SK-N-SH treated with all-trans-retinoic acid at 6 μM for 48 hours (cell line): ENCODE measurements around the gene TFG.
A peak's percentile ranks its signal among the peaks of the same experiment; 100 is the strongest.

Experiments used
- ATAC-seq: fragments of 200-7000 bp; cut with Tn5 transposase; 3 replicates; pipeline ENCODE4 v1.9.1; 2020; ENCODE audit warnings: mild to moderate bottlenecking, moderate library complexity
- ARNTL ChIP-seq: fragments of 450-650 bp; formaldehyde crosslinking; IDR thresholded peaks from 2 replicates; pipeline ENCODE4 v1.5.0; 2020; ENCODE audit warnings: low read depth, mild to moderate bottlenecking, moderate library complexity, borderline replicate concordance
- CSDC2 ChIP-seq: fragments of 250-450 bp; sonication (Bioruptor Pico); IDR thresholded peaks from 2 replicates; pipeline ENCODE4 v1.5.0; 2020; ENCODE audit warnings: mild to moderate bottlenecking, moderate library complexity
- ESRRG ChIP-seq: fragments of 250-450 bp; sonication (Bioruptor Pico); IDR thresholded peaks from 2 replicates; pipeline ENCODE4 v1.6.1; 2021; ENCODE audit warnings: mild to moderate bottlenecking
- GLIS3 ChIP-seq: fragments of 250-450 bp; sonication (Bioruptor Pico); IDR thresholded peaks from 2 replicates; pipeline ENCODE4 v1.5.0; 2020; ENCODE audit warnings: mild to moderate bottlenecking, moderate library complexity
- ISL1 ChIP-seq: fragments of 250-450 bp; sonication (Bioruptor Pico); IDR thresholded peaks from 2 replicates; pipeline ENCODE4 v2.1.2; 2022; ENCODE audit warnings: mild to moderate bottlenecking, moderate library complexity
- OSR1 ChIP-seq: fragments of 250-450 bp; sonication (Bioruptor Pico); IDR thresholded peaks from 2 replicates; pipeline ENCODE4 v1.8.0; 2022; ENCODE audit warnings: moderate library complexity, mild to moderate bottlenecking, inconsistent platforms
- SNAI2 ChIP-seq: fragments of 250-450 bp; sonication (Bioruptor Pico); IDR thresholded peaks from 2 replicates; pipeline ENCODE4 v1.5.0; 2020; ENCODE audit warnings: mild to moderate bottlenecking, moderate library complexity
- TCF4 ChIP-seq: fragments of 250-450 bp; sonication (Bioruptor Pico); IDR thresholded peaks from 2 replicates; pipeline ENCODE4 v1.8.0; 2021; ENCODE audit warnings: mild to moderate bottlenecking, moderate library complexity, borderline replicate concordance
- TOX ChIP-seq: fragments of 250-450 bp; sonication (Bioruptor Pico); IDR thresholded peaks from 2 replicates; pipeline ENCODE4 v1.8.0; 2021; ENCODE audit warnings: mild to moderate bottlenecking, moderate library complexity, borderline replicate concordance
- ZC3H10 ChIP-seq: fragments of 250-450 bp; sonication (Bioruptor Pico); IDR thresholded peaks from 2 replicates; pipeline ENCODE4 v1.5.1; 2021; ENCODE audit warnings: mild to moderate bottlenecking, moderate library complexity
- ZNF565 ChIP-seq: fragments of 450-650 bp; formaldehyde crosslinking; conservative IDR thresholded peaks from 2 replicates; pipeline ENCODE4 v1.5.0; 2020; ENCODE audit warnings: low read depth, mild to moderate bottlenecking, moderate library complexity
- ZNF70 ChIP-seq: fragments of 450-650 bp; formaldehyde crosslinking; IDR thresholded peaks from 2 replicates; pipeline ENCODE4 v1.5.0; 2020; ENCODE audit warnings: mild to moderate bottlenecking, moderate library complexity
- ZNF8 ChIP-seq: fragments of 450-650 bp; formaldehyde crosslinking; IDR thresholded peaks from 2 replicates; pipeline ENCODE4 v1.5.0; 2020; ENCODE audit warnings: mild to moderate bottlenecking, moderate library complexity
- TF ChIP-seq, protein P1 (sequence below): fragments of 250-450 bp; sonication (Bioruptor Pico); IDR thresholded peaks from 2 replicates; pipeline ENCODE4 v1.5.1; 2021; ENCODE audit warnings: mild to moderate bottlenecking, moderate library complexity
- TF ChIP-seq, protein P2 (sequence below): fragments of 250-450 bp; sonication (Bioruptor Pico); IDR thresholded peaks from 2 replicates; pipeline ENCODE4 v1.8.0; 2020; ENCODE audit warnings: mild to moderate bottlenecking, moderate library complexity, borderline replicate concordance
- TF ChIP-seq, protein P3 (sequence below): fragments of 250-450 bp; sonication (Bioruptor Pico); IDR thresholded peaks from 2 replicates; pipeline ENCODE4 v1.5.0; 2020; ENCODE audit warnings: mild to moderate bottlenecking, moderate library complexity
- TF ChIP-seq, protein P4 (sequence below): fragments of 250-450 bp; sonication (Bioruptor Pico); IDR thresholded peaks from 2 replicates; pipeline ENCODE4 v1.8.0; 2021; ENCODE audit warnings: low read depth, mild to moderate bottlenecking, moderate library complexity, borderline replicate concordance
- TF ChIP-seq, protein P5 (sequence below): fragments of 250-450 bp; sonication (Bioruptor Pico); IDR thresholded peaks from 2 replicates; pipeline ENCODE4 v1.5.1; 2020; ENCODE audit warnings: low read depth, mild to moderate bottlenecking, moderate library complexity

TFG gene

DNA sequence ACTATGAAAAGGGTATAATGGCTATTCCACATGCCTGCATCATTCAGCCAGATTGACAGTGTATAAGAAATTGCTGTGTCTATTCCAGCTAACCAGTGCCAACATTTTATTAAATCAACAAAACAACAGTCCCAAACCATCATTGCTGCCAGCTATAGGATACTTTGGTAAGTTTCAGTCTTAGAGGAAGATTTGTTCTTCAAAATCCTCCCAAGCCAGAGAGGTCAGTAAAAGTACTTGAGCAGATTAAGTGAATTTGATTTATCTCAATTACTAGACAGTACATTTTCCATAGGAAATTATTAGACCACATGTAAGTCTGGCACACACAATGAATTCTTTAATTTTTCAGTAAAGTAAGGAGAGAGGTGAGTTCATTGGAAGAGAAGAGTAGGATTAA lies 50.7 kb downstream of the TFG start:
- peak; percentile 34 for ATAC-seq

DNA sequence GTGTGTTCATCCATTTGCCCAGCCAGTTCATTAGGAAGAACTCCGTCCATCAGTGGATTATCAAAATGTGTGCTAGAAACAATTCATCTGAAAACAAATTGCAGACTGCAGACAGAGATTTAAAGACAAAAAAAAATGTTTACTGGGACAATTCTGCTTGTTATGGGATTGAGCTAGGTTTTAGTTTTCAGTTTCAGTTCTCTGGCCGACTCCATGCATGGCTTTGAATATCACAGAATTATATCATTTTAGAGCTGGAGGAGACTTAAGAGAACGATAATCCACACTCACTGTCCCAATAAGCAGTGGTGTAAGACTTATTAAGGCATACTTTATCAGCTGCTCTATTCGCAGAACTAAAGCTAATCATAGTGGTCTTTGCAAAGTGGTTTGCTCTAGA lies 51.1 kb downstream of the TFG start:
- ATAC-seq = no peak; the same call in 2 of the 3 replicates
- TF ChIP-seq, protein P1, sequence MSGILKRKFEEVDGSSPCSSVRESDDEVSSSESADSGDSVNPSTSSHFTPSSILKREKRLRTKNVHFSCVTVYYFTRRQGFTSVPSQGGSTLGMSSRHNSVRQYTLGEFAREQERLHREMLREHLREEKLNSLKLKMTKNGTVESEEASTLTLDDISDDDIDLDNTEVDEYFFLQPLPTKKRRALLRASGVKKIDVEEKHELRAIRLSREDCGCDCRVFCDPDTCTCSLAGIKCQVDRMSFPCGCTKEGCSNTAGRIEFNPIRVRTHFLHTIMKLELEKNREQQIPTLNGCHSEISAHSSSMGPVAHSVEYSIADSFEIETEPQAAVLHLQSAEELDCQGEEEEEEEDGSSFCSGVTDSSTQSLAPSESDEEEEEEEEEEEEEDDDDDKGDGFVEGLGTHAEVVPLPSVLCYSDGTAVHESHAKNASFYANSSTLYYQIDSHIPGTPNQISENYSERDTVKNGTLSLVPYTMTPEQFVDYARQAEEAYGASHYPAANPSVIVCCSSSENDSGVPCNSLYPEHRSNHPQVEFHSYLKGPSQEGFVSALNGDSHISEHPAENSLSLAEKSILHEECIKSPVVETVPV (CRISPR knock-in tag) = no peak
- TF ChIP-seq TCF4 (CRISPR knock-in tag) (no peak), ZNF8 (CRISPR knock-in tag) (no peak), ESRRG (CRISPR knock-in tag) (no peak), ISL1 (no peak), ZC3H10 (CRISPR knock-in tag) (no peak), SNAI2 (CRISPR knock-in tag) (no peak), OSR1 (no peak), TOX (CRISPR knock-in tag) (no peak), ZNF70 (CRISPR knock-in tag) (no peak), ARNTL (CRISPR knock-in tag) (no peak)
- TF ChIP-seq, protein P2, sequence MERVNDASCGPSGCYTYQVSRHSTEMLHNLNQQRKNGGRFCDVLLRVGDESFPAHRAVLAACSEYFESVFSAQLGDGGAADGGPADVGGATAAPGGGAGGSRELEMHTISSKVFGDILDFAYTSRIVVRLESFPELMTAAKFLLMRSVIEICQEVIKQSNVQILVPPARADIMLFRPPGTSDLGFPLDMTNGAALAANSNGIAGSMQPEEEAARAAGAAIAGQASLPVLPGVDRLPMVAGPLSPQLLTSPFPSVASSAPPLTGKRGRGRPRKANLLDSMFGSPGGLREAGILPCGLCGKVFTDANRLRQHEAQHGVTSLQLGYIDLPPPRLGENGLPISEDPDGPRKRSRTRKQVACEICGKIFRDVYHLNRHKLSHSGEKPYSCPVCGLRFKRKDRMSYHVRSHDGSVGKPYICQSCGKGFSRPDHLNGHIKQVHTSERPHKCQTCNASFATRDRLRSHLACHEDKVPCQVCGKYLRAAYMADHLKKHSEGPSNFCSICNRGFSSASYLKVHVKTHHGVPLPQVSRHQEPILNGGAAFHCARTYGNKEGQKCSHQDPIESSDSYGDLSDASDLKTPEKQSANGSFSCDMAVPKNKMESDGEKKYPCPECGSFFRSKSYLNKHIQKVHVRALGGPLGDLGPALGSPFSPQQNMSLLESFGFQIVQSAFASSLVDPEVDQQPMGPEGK (CRISPR knock-in tag) = no peak
- TF ChIP-seq, protein P3, sequence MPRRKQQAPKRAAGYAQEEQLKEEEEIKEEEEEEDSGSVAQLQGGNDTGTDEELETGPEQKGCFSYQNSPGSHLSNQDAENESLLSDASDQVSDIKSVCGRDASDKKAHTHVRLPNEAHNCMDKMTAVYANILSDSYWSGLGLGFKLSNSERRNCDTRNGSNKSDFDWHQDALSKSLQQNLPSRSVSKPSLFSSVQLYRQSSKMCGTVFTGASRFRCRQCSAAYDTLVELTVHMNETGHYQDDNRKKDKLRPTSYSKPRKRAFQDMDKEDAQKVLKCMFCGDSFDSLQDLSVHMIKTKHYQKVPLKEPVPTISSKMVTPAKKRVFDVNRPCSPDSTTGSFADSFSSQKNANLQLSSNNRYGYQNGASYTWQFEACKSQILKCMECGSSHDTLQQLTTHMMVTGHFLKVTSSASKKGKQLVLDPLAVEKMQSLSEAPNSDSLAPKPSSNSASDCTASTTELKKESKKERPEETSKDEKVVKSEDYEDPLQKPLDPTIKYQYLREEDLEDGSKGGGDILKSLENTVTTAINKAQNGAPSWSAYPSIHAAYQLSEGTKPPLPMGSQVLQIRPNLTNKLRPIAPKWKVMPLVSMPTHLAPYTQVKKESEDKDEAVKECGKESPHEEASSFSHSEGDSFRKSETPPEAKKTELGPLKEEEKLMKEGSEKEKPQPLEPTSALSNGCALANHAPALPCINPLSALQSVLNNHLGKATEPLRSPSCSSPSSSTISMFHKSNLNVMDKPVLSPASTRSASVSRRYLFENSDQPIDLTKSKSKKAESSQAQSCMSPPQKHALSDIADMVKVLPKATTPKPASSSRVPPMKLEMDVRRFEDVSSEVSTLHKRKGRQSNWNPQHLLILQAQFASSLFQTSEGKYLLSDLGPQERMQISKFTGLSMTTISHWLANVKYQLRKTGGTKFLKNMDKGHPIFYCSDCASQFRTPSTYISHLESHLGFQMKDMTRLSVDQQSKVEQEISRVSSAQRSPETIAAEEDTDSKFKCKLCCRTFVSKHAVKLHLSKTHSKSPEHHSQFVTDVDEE = no peak
- TF ChIP-seq, protein P4, sequence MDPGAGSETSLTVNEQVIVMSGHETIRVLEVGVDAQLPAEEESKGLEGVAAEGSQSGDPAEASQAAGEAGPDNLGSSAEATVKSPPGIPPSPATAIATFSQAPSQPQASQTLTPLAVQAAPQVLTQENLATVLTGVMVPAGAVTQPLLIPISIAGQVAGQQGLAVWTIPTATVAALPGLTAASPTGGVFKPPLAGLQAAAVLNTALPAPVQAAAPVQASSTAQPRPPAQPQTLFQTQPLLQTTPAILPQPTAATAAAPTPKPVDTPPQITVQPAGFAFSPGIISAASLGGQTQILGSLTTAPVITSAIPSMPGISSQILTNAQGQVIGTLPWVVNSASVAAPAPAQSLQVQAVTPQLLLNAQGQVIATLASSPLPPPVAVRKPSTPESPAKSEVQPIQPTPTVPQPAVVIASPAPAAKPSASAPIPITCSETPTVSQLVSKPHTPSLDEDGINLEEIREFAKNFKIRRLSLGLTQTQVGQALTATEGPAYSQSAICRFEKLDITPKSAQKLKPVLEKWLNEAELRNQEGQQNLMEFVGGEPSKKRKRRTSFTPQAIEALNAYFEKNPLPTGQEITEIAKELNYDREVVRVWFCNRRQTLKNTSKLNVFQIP = no peak

More for the DNA sequence above, 50.7 kb downstream of the TFG start:
- TF ChIP-seq ZNF565 (no peak), ZC3H10 (CRISPR knock-in tag) (no peak), ZNF70 (CRISPR knock-in tag) (no peak), ISL1 (no peak), GLIS3 (CRISPR knock-in tag) (no peak)
- TF ChIP-seq, protein P2 (CRISPR knock-in tag) = no peak
- TF ChIP-seq, protein P5, sequence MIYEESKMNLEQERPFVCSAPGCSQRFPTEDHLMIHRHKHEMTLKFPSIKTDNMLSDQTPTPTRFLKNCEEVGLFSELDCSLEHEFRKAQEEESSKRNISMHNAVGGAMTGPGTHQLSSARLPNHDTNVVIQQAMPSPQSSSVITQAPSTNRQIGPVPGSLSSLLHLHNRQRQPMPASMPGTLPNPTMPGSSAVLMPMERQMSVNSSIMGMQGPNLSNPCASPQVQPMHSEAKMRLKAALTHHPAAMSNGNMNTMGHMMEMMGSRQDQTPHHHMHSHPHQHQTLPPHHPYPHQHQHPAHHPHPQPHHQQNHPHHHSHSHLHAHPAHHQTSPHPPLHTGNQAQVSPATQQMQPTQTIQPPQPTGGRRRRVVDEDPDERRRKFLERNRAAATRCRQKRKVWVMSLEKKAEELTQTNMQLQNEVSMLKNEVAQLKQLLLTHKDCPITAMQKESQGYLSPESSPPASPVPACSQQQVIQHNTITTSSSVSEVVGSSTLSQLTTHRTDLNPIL (CRISPR knock-in tag) = no peak

DNA sequence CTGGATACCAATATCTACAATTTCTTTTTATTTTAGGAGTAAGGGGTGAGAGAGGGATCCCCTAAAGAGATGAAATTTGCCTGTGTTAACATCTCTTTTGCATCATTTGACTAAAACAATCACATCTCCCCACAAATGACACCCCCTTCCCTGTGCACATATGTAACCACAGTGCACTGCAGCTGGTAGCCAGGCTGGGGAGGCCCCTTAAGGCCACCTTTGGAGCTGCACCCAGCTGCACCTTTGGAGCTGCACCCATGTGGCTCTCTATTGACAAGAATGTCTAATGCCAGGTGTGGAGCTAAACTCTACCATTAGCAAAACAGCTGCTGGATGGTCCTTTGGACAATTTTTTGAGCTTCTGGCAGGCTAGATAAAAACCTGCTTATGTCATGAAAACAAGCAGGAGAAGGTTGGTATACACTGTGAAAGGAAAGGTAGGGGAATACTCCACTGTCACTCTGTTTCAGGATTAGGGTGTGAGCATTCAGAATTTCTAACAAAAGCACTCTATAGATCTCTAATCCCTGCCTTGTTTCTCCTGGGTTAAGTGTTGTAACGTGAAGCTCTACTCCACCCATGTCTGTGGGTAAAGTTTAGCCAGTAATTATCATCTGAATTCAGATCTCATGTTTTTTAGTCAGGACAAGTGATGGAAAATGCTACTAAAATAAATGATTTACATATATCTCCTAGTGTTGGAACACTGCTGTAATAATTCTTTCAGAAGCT lies 52.1 kb downstream of the TFG start:
- ATAC-seq = peak; percentile 53; the same call in 2 of the 3 replicates
- TF ChIP-seq, protein P1 (CRISPR knock-in tag) = no peak
- TF ChIP-seq CSDC2 (CRISPR knock-in tag) (no peak), OSR1 (no peak), ARNTL (CRISPR knock-in tag) (no peak), GLIS3 (CRISPR knock-in tag) (no peak)
